ENCODE data around the gene SPNS2.
"Not testable (repeated sequence)": the region's sequence is repeated elsewhere in the genome, so short reads cannot be mapped to it uniquely, and the experiment has no call there.

The SPNS2 gene

DNA sequence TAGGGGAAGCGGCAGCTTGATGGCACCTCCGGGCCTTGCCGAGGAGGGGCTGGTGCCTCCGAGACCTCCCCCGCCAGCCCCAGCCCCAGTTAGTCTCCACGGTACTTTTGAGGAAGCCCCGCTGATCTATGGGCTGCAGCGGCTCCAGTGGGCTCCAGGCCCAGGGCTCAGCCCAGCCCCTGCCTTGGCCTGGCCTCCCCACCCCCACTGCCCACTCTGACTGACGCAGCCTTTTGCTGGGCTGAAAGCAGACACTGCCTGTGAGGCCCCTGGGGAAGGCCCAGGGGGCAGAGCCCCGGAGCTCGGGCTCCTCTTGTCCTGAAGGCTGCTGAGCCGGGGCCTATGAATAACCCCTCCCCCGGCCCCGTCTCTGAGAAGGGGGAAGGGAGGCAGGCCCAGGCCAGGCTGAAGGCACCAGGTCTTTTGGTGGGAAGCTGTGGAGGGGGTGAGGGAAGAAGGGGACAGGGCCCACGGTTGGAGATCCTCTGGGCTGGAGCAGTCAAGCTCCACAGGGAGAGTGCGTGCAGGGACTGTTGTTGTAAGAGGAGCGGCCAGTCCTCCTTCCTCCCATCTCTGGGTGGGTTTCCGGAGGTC lies 78.1 kb downstream of the SPNS2 start:
- no peak for DNase-seq

DNA sequence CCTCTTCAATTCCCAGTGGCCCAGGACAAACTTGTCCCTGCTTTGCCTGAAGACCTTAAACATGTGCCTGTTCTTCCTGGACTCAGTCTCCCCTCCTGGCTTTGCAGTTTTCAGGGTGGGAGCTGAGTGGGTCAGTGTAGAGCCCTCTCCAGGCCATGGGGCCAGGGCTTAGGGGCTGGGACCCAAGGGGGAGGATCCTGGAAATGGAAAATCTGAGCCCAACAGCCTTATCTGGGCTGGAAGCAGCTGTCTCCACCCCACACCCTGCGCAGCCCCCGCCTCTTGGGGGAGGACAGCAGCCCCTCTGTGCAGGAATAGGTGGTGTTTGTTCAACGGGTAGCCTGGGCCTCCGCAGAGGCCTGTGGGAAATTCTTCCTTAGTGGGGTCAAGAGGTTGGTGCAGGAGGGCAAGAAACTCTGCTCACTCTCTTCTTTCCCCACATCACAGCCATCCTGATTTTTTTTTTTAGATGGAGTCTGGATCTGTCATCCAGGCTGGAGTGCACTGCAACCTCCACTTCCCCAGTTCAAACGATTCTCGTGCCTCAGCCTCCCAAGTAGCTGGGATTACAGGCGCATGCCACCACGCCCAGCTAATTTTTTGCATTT lies 78.8 kb downstream of the SPNS2 start:
- DNase-seq: no peak

DNA sequence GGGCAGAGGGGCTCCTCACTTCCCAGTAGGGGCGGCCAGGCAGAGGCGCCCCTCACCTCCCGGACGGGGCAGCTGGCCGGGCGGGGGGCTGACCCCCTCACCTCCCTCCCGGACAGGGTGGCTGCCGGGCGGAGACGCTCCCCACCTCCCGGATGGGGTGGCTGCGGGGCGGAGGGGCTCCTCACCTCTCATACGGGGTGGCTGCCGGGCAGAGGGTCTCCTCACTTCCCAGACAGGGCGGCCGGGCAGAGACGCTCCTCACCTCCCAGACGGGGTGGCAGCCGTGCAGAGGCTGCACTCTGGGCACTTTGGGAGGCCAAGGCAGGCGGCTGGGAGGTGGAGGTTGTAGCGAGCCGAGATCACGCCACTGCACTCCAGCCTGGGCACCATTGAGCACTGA lies 79.7 kb downstream of the SPNS2 start:
- not testable (repeated sequence) for DNase-seq

DNA sequence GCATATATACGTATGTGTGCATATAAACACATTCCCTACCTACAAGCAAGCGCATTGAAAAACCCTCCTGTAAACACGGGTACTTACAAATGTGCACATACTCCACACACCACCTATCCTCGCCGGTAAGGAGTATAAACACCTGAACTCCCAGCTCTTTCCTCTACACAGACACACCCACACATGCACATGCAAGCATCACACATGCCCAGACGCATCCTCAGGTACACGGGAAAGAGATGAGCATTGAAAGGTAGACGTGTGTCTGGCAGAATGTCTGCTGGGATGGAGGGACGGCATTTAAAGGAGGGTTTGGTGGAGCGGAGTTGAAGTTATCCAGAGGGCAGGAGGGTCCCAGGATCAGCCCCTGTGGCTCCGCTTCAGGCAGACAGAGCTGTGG lies 81.0 kb downstream of the SPNS2 start:
- no peak for DNase-seq

DNA sequence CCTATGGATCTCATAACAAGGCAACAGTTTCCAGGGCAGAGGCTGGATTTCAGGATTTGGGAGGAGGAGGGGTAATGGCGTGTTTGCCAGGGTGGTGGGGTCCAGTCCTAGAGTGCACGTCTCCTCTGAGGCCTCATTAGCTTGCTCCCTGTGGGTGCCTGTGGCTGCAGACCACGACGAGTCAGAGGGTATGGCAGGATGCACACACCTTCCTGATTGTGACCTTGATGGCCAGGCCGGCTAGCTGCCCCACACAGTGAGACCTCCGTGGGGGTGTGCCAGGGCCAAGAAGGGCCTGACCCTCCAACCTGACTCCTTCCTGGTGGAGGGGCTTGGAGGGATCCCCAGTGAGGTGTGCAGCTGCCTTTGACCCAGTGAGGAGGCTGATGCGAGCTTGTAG lies 81.6 kb downstream of the SPNS2 start:
- DNase-seq: no peak

DNA sequence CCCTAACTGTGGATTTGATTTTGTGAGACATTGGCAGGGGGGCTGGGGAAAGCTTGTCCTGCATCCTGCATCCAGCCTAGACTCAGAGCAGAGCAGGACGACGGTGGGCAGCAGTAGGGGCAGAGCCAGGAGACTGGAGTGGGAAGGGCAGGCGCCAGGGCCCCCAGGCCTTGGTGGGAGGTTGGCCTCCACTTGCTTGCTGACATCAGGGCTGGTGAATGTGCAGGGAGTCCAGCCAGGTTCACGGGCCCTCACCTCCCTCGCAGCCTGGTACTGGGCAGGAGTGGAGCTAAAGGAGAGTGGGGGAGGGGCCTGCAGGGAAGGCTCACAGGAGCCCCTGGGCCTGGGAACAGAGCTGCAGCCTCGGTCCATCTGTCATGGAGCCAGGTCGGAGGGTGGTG lies 83.4 kb downstream of the SPNS2 start:
- no peak for DNase-seq

DNA sequence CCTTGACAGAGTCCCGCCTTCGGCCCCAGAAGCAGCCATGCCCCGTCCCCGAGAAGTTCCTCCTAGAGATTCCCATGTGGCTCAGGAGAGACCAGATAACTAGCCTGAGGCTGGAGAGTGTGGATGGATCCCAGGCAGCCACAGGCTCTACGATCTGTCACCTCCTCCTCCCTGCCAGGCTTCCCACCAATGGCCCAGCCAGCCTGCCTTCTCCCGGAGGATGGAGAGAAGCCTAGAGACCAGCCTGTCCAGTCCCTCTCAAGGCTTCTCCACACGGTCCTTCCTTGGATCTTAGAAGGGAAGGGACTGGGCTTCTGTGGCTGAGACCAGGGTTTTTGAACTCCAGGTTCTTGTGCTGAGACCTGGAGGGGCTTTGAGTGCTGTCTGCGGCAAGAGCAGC lies 84.0 kb downstream of the SPNS2 start:
- no peak for DNase-seq

DNA sequence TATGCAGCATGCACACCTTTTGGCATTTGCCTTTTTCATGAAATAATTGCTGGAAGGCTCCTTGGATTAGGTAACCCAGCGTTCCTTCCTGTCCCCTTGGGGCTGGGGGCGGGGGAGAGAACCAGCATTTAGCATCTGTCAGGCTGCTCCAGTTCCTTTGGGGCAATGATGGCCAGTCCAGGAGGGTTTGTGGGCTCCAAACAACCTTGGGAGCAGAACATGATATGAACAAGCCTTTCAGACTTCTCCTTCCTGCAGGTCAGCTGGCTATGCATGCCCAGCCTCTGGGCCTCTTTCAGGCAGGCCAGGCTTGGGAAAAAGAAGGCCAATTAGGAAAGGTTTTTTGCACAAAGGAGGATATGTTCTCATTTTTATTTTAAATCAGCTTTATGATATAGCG lies 84.5 kb downstream of the SPNS2 start:
- DNase-seq: no peak

DNA sequence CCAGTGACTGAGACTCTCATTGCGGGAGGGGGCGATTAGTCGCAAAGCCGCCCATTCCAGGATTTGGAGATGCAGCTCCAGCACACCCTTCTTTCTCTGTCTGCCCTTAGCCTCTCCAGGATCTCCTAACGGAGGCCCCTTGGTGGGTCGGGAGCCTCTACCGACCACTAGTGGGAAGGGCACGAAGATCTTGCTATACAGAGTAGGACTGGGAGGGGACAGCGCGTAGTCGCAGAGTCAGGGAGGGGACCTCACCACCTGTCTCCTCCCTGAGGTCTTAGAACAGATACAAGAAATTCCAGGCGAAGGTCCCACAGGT lies 85.1 kb downstream of the SPNS2 start:
- DNase-seq: no peak

DNA sequence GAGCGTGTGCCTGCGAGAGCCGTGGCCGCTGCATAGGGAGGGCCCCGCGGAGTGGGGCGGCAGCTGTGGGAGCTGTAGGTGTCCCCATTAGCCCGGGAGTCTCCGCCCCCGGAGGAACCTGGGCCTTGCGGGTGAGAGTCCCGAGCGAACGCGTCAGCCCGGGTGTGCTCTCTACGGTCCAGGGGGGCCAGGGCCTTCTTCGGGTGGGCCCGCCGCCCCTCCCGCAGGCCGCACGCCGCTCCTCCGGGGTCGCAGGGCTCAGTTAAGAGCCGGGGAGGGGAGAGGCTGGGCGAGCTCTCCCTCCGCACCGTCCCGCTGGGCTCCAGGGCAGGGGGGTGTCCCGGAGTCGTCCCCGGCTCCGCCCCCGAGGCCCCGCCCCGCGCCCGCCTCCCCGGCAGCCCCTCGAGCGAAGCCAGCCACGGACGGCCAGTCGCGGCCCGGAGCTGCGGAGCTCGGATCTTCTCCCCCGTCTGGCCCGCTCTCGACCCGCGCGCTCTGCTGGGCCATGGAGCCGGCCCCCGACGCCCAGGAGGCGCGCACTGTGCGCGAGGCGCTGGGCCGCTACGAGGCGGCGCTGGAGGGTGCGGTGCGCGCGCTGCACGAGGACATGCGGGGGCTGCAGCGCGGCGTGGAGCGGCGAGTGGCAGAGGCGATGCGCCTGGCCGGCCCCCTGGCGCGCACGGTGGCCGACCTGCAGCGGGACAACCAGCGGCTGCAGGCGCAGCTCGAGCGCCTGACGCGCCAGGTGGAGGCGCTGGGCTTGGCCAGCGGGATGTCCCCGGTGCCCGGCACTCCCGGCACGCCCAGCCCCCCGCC lies 85.6 kb downstream of the SPNS2 start, which contains the start of gene SMTNL2:
TSS of gene SMTNL2 (plus strand) at position 429 of the 816 bp plus-strand sequence. CDS start at position 506, 77 bp downstream.
- DNase-seq: no peak

DNA sequence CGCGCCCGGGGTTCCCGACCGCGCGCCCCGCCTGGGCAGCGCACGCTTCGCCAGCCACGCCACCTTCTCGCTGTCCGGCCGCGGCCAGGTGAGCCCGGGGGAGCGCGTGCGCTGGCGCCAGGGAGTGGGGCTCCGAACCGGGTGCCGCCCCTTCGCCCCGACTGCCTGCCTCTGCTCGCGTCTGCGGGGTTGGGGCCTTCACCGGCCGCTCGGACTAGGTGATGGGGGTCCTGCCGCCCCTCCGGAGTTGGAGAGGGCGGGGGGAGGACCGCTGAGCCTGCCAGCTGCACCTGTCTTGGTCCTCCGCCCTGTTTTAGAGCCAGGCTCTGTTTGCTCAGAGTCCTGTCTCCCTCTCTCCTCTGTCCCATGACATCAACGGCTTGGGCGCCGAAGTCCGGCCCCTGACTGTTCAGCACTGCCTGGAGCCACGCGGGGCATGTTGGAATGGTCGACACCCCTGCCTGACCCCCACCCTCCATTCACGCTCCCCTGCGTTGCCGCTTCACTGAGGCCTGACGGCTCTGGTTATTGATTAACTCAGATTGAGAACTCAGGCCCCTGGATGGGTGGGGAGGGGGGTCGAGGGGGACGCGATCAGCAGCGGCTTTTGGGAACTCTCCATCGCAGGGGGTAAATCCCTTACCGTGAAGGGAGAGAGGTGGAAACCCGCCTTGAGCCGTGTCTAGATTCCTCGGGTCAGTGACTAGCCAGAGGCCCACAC lies 86.4 kb downstream of the SPNS2 start:
- no peak for DNase-seq

DNA sequence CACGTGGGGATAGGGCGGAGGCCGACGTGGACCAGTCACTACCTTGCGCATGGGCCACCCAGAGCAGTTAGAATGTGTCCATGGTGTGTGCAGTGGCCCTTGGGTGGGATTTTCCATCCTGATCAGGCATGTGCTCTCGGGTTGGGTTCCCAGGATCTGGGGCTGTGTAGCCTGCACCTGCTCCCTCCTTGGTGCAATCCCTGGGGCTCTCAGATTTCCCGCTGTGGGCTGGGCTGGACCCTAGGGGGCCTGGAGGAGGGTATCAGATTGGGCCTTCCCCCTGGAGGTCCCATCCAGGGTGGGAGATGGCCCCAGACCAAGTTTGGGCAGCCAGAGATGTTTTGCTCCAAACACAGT lies 86.9 kb downstream of the SPNS2 start:
- DNase-seq: no peak

DNA sequence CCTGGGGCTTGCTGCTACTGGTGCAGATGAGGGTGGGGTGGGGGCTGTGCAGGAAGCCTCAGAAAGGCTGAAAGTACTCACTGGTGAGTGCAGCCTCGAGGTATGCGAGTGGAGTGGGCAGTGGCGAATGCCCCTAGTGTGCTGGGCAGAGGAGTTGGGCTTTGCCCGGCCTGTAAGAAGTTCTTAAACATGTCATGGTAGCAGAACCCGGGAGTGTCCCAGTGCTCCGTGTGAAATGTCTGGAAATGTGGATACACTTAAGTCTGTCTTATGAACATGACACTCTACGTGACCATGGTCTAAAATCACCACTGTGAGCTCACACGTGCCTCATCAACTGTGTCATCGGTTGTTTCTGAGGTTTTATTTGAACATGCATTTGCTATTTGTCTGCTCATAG lies 87.4 kb downstream of the SPNS2 start:
- DNase-seq: no peak

DNA sequence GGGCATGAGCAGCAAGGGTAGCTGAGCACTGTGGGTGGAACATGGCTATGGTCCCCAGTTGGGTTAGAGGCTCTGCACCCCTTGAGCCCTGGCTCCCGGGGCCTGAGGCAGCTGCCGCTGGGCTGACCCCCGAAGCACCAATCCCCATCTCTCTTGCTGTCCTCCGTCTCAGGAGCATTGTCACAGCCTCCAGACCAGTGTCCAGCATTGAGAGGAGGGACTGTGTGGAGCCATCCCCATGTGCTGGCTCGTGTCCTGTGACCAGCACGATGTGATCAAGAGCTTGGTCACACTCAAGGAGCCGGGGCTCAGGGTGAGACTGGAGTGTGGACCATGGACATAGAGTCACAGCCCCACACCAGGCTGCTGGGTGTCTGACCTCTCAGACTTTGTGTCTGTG lies 88.5 kb downstream of the SPNS2 start:
- DNase-seq: no peak

DNA sequence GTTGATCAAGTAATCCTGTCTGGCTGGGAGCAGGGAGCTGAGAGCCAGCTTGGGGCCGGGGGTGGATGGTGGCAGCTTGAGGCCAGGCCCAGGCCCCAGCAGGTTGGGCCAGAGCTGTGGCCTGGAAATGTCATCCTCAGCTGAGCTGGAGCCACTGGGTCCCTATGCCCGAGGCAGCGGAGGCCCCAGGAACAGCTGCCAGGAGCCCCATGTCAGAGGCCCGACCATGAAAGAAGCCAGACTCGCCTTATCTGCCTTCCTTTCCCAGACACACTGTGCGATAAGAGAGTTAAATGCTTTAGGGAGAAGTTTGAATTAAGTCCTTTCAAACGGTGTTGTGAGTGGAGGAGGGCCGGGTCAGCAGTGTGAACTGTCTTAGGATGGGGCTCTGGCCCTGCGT lies 89.1 kb downstream of the SPNS2 start:
- DNase-seq: no peak

DNA sequence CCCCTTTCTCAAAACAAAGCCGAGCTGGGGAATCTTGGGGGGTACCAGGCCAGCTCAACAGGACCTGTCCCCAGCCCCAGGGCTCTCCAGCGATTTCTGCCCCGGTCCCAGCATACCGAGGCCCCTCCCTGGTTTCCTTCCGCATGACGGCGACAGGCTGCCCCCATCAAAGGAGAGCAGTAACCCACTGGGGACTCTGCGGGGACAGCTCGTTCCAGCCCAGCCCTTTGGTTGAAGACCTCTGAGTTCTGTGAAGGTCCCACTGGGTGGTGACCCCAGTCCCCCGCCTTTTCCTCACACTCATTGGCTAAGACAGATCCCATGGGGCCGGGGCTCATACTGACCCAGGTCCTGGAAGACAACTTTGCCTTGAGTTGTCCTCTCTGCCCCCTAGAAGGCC lies 89.7 kb downstream of the SPNS2 start:
- no peak for DNase-seq

Data from SW 1271 (cell line).